Hypothalamus (tissue), 51 donors: ENCODE results near the gene EXOC4.
A peak's percentile ranks its signal among the peaks of the same experiment; 100 is the strongest.

ENCODE experiments used
- DNase-seq, 51 donors: peaks; one replicate each; lab custom pipeline; 2025; lab: John Stamatoyannopoulos, UW

EXOC4 gene

DNA sequence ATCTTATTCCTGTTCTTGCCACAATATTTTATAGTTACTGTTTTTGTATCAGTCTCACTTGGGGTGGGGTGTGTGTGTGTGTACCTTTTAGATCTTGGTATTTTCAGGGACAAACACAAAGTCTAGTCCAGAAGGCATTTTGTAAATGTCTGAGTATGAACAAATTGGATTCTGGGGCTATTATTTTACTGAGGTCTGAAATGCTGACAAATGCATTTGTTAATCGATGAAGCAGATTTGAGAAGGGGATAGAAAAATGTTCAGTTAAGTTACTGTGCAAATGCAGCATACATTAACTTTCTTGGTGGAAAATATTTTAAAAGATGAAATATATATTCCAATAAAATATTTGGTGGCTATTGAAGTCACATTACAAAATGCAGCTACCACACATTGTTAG lies 267.4 kb downstream of the EXOC4 start:
- DNase-seq = no peak

- no peak for DNase-seq
These were observed 269.6 kb downstream of the EXOC4 start for GRCh38 chr7:133522501-133522900.

- DNase-seq = no peak
These were observed 275.9 kb downstream of the EXOC4 start for GRCh38 chr7:133528796-133529195.

- no peak for DNase-seq
These were observed 277.0 kb downstream of the EXOC4 start for GRCh38 chr7:133529861-133530260.

DNA sequence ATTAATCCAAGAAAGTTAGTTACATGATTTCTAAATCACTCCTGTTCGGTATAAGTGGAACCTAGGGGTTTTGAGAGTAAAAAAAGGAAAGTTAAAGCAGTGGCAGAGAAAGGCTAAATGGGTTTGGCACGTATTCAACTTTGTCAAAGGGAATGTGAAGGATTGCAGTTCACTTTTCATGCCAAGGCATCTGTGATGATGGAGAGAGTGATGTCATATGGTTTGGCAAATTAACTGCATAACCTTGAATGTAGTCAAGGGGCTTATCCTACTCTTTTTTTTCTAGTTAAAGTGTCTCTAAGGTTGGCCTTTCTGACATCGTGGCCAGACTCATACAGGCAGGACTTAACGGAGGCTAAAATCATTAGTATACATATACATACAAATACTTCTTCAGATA lies 277.8 kb downstream of the EXOC4 start:
- DNase-seq = no peak

- DNase-seq = peak in 1 of 51 donors; percentile 17
These were observed 281.9 kb downstream of the EXOC4 start for GRCh38 chr7:133534816-133535215.

GRCh38 chr7:133535308-133535707 lies 282.4 kb downstream of the EXOC4 start:
- no peak for DNase-seq

GRCh38 chr7:133536450-133536849 lies 283.6 kb downstream of the EXOC4 start:
- DNase-seq = no peak

- DNase-seq = no peak
These were observed 286.1 kb downstream of the EXOC4 start for GRCh38 chr7:133539016-133539415.

GRCh38 chr7:133540096-133540860 lies 287.4 kb downstream of the EXOC4 start:
- DNase-seq = no peak

DNA sequence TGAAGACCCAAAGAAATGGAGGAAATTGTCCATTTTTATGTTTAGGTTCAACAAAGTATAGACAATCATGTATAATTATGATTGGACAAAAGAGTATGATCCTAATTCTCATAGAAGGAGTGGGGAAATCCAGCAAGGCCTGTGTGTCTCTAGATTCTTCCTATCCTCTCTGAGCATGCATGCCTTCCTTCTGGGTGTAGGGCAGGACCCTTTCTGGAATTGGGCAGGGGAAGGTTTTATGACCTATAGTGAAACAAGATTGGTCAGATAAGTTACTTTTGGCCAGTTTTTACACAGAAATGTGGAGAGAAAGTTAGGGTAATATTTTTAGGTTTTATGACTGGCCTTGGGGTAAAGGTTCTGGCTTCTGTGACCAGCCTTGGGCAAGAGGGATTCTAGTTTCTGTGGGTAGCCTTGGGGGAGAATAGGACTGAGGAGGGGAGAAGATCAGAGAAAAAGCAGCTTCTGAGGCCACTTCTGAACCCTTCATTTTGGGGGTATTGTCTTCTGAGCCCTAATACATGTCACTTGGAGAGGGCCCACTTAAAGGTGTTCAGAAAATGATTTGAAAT lies 289.4 kb downstream of the EXOC4 start:
- DNase-seq = no peak

- no peak for DNase-seq
These were observed 290.8 kb downstream of the EXOC4 start for GRCh38 chr7:133543657-133544056.

DNA sequence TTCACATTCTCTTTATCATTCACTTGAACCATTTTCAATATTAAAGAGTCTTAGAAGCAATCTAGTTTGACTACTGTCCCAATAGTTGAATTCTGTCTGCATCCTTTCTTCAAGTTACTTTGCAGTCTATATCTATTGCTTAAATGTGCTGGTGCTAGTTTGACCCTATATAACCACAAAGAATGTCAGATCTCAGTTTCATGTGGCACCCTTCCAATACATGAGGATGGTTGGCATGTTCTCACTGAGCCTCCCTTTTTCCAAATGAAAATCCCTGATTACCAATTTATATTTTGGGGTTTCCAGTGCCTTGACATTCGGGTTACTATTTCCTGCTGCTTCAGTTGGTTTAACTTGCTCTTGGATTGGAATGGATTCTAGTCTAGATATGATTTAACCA lies 292.7 kb downstream of the EXOC4 start:
- no peak for DNase-seq

DNA sequence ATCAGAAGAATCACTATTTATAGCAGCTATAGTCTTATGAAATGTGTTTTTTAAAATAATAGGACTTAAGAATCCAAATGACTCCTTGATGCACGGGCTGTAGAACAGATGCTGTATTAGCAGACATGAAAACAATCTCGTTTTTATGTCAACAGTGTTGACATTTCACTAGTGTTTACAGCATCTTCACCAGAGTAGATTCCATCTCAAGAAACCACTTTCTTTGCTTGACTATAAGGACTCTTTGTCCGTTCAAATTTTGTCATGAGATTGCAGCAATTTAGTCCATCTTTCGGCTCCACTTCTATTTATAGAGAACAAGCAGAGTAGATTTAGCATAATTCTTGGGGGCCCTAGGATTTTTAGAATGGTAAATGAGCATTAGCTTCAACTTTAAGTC lies 295.1 kb downstream of the EXOC4 start:
- DNase-seq = no peak

- DNase-seq = no peak
These were observed 296.8 kb downstream of the EXOC4 start for GRCh38 chr7:133549633-133550032.

DNA sequence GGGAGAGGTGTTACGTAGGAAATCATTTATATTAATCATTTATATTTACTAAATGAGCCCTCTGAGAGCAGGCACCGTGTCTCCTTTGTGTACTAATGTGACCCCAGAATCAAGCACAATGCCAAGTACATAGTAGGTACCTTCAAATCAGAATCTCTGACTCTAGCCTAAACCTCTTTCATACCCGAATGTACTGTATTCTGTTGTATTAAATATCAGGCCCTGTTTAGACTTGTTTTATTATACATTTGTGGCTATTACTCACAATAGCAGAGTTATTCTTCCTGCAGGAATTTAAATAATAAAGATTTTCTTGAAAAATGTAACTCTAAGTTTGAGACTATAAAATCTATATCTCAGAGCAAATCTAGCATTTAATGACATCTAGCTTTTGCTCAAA lies 297.3 kb downstream of the EXOC4 start:
- no peak for DNase-seq

DNA sequence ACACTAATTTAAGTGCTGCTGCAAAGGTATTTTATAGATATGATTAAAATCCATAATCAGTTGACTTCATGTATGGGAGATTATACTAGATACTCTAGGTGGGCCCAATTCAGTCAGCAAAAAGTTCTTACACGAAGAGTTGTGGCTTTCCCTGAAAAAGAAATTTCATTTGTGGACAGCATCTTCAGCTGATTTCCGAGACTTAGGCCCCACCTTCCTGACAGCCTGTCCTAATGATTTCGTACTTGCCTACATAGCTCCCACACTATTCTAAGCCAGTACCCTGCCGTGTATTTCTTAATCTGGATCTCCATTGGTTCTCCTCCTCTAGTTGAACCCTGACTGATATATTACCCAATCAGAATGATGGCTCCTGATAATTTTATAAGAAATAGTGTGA lies 297.9 kb downstream of the EXOC4 start:
- DNase-seq = no peak

DNA sequence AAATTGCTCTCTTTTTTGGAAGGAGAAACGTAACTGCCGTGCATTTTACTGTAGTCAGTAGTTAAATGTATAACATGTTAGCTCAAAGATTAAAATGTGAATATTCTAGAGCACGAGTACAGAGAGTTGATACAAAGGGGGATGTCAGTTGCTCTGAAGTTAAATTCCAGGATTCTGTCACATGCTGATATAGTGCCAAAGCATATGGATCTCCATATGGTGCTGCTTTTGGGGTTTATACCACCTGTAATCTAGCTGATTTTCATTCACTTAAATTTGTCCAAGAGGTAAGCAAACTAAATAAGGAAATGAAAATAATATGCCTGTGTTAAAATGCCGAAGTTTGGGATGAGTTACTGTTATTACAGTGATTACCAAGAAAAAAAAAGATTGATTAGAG lies 298.6 kb downstream of the EXOC4 start:
- DNase-seq = no peak

GRCh38 chr7:133552079-133552478 lies 299.2 kb downstream of the EXOC4 start:
- no peak for DNase-seq

DNA sequence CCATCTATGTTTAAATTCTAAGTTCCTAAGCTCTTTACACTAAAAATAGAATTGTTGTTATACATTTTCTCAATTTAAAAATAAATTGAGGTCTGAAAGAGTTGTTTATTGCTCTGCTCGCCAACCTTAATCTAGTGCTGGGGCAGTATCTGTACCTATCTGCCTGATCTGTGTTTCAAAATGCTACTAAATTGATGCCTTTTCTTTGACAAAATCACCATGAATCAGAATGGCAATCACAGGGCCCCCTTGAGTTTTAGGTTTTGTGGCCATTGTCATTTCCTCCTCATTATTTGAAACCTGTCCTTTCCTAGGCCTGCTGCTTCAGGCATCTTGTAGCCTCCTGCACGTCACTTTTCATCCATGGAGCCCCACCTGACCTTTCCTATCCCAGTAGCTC lies 301.5 kb downstream of the EXOC4 start:
- no peak for DNase-seq

DNA sequence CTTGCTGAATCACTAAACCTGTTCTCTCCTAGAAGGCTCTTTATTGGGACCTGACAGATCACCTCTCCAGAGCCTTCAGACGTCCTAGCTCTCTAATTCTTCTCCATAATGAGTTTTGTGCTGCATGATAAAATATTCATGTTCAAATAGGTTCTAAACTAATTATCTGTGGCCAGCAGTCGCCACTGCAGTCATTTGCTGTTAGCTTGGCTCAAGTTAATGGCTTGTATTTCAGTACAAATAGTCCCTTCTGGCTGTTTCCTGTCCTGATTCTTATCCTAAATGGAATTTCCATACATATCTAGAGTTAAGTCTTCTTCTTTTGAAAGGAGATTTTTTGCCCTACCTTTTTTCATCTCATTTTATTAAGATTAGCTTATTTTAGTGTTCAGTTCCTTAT lies 303.2 kb downstream of the EXOC4 start:
- DNase-seq = no peak

DNA sequence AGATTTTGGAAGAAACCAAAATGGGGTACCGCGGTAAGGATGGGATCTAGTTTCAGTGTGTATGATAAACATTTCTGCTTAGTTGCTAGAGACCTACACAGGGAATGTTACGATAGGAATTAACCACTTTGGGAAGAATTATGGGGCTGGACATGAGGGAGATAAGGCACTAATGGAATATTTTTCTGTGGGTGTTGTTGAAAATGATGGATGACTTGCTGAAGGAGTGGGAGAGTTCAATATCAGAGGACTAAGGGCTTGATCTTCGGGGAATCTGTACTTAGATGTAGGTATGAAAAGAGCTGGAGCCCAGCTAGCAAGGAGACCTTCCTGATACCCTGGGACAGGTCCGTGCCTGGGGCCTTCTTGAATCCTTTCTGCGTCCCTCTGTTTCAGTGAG lies 303.7 kb downstream of the EXOC4 start:
- no peak for DNase-seq

DNA sequence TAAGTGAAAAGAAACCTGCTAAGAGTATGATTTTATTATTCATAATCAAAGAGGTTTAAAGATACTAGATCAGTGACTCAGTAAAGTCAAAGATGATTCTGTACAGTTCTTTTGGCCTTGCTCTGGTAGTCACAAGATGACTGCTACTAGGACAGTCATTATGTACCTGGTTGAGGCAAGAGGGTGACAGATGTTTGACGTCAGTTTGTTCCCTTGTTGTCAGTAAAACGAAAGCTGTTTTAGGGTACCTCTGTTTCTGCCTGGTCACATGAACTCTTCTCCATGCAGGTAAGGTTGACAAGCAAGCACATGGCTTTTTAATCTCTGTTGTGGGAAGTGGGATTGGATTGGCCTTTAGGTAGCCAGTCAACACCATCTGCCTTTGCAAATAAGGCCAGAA lies 308.0 kb downstream of the EXOC4 start:
- DNase-seq = no peak
